ENCODE results near the gene ZBTB21. TPM values are rescaled to one million over a fixed set of nuclear protein-coding genes. Genes with fewer than 3 reads are reported as not detected.

ZBTB21 gene
- total RNA-seq, 1 experiment from 2014 or later: 11.4 TPM

DNA sequence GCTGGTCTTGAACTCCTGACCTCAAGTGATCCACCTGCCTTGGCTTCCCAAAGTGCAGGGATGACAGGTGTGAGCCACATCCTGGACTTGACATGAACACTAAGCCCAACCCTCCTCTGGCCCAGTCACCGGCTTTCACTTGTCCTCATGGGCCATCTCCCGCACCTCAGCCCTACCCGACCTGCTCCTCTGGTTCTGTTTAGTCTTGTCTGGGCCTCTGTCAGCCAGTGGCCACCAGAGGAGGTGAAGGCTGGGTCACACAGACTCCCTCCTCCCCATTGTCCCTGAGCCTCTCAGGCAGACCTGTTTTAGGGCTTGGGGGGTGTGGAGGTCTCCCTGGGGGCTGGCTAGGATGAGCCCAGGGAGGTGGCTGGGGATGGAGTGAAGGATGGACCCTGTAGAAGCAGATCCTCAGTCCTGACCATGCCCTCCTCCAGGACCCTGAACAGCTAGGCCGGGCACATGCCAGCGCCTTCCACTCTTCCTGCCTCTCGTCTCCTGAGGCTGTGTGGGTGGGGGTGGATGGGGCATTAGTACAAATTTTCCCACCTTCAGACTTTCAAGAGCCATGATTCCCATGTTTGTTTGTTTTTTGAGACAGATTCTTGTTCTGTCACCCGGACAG lies 34.8 kb upstream of the ZBTB21 start:
- H3K27me3 ChIP-seq (replicated peaks): no peaks in the 10 kb centered on the region
- H3K4me3 ChIP-seq: no peak overlapping the region
- DNase-seq (ENCODE audit: low read depth in 1 of 2, low spot score in 2 of 2): no peak
- peaks cover 54% of the 10 kb centered on the region for H3K4me1 ChIP-seq (replicated peaks)
- no peaks in the 10 kb centered on the region for H3K36me3 ChIP-seq
- H3K27ac ChIP-seq: no peak overlapping the region
- peaks cover 3% of the 10 kb centered on the region; the same call in 1 of the 2 replicates for H3K9me3 ChIP-seq (replicated peaks)

DNA sequence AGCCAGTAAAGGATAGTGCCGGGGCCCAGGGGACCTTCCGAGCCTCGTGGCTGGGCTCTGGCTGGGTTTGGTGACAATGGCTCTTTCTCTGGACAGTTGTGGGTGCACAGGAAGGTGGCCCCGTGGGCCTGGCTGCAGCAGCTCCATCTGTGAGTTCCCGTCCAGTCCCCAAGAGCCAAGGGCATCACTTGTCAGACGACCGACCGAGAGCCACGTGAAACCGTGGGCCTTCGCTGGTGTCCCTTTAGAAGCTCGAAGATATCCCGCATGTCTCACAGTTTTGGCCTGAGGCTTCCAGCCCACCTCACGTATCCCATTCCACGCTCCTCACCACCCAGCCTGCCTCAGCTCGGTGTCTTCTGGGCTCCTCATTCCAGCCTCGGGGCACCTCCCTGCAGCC lies 33.8 kb upstream of the ZBTB21 start:
- H3K27ac ChIP-seq: no peak overlapping the region
- no peaks in the 10 kb centered on the region for H3K27me3 ChIP-seq (replicated peaks)
- no peaks in the 10 kb centered on the region for H3K36me3 ChIP-seq
- DNase-seq (ENCODE audit: low read depth in 1 of 2, low spot score in 2 of 2): no peak
- H3K4me3 ChIP-seq: no peak overlapping the region
- H3K9me3 ChIP-seq (replicated peaks): peaks cover 3% of the 10 kb centered on the region; the same call in 1 of the 2 replicates
- H3K4me1 ChIP-seq (replicated peaks): peaks cover 54% of the 10 kb centered on the region

DNA sequence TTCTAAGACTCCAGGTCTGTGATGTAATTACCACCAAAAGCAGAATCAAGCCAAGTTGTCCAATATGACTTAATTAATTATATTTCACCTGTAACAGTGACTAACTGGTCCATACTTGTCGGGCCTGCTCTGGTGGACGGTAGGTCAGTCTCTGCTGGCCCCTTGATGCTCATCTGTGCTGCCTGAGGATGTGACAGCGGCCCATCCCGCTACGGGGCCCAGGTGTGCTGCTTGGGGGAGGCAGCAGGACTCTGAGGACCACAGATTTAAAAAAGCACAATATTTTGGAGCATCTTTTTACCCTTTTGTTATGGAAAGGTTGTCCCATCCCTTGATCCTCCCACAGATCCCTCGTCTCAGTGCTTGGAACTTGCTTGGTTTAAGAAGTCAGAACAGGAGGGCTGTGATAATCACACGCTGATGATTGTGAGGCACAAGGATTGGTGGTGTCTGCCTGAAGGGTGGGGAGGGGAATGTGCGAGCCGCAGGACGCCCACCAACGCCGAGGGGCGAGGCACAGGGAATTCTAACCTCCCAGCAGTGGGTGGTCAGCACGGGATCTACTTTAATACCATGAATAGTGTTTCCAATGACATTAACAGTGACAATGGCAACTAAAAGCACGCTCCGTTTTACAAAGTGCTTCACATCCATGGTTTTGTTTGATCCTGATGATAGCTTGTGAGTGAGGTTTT lies 33.2 kb upstream of the ZBTB21 start:
- peaks cover 52% of the 10 kb centered on the region for H3K4me1 ChIP-seq (replicated peaks)

DNA sequence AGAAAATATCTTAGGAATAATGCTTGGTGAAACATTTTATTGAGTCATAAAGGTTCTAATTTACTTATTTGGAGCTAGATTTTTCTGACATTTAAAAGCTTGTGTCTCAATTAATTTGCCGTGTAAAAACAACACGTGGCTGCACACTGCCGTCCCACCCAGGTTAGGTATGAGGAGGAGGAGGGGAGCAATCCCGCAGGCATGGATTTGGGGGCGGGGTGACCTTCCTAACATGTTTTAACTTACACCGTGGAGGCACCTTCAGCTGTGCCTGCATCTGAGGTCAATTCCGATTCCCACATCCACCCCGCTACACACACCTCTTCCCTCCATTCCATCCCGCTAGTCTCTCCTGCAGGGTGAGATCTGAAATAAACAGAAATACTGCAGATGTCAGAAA lies 32.5 kb upstream of the ZBTB21 start:
- no peak overlapping the region for H3K4me3 ChIP-seq
- peaks cover 3% of the 10 kb centered on the region; the same call in 1 of the 2 replicates for H3K9me3 ChIP-seq (replicated peaks)
- H3K4me1 ChIP-seq (replicated peaks): peaks cover 45% of the 10 kb centered on the region
- no peak overlapping the region for H3K27ac ChIP-seq
- H3K36me3 ChIP-seq: no peaks in the 10 kb centered on the region
- H3K27me3 ChIP-seq (replicated peaks): no peaks in the 10 kb centered on the region
- DNase-seq (ENCODE audit: low read depth in 1 of 2, low spot score in 2 of 2): no peak

More for the DNA sequence above, 33.2 kb upstream of the ZBTB21 start:
- Histone ChIP-seq H3K36me3 (no peaks in the 10 kb centered on the region), H3K9me3 (replicated peaks) (peaks cover 3% of the 10 kb centered on the region; the same call in 1 of the 2 replicates), H3K27me3 (replicated peaks) (no peaks in the 10 kb centered on the region), H3K4me3 (no peak overlapping the region), H3K27ac (no peak overlapping the region)
- no peak for DNase-seq (ENCODE audit: low read depth in 1 of 2, low spot score in 2 of 2)

DNA sequence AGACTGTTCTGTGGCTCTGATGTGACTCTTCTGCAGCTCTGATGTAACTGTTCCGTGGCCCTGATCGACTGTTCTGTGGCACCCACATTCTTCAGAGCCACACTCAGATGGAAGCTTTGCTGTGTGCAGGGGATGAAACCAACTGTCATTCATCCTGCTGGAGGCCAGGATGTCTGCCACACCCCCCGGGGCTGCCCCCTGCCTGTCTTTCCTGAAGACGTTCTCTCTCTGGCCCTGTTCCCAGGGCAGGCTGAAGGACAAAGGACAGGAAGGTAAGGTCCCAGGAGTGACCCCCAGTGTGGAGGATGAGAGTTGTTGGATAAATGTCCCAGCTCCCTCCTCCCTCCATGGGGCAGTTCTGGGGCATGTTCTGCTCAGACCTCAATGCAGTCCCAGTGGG lies 31.6 kb upstream of the ZBTB21 start:
- Histone ChIP-seq H3K4me3 (no peak overlapping the region), H3K27ac (peak overlapping the region; percentile 96), H3K27me3 (replicated peaks) (no peaks in the 10 kb centered on the region), H3K9me3 (replicated peaks) (no peaks in the 10 kb centered on the region), H3K4me1 (replicated peaks) (peaks cover 38% of the 10 kb centered on the region), H3K36me3 (no peaks in the 10 kb centered on the region)
- DNase-seq (ENCODE audit: low read depth in 1 of 2, low spot score in 2 of 2): no peak

DNA sequence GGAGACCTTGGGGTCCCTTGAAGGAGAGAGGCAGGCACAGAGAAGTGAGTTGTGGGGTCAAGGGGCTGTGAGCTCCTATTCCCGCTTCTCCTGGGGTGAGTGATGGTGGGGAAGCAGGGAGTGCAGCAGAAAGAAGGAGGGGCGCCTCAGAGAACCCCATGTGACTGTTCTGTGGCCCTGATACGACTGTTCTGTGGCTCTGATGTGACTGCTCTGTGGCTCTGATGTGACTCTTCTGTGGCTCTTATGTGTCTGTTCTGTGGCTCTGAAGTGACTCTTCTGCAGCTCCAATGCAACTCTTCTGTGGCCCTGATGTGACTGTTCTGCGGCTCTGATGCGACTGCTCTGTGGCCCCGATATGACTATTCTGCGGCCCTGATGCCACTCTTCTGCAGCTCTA lies 31.1 kb upstream of the ZBTB21 start:
- Histone ChIP-seq H3K9me3 (replicated peaks) (no peaks in the 10 kb centered on the region), H3K4me3 (no peak overlapping the region), H3K4me1 (replicated peaks) (peaks cover 39% of the 10 kb centered on the region), H3K36me3 (no peaks in the 10 kb centered on the region), H3K27me3 (replicated peaks) (no peaks in the 10 kb centered on the region), H3K27ac (peak overlapping the region; percentile 96)
- DNase-seq (ENCODE audit: low read depth in 1 of 2, low spot score in 2 of 2): no peak

DNA sequence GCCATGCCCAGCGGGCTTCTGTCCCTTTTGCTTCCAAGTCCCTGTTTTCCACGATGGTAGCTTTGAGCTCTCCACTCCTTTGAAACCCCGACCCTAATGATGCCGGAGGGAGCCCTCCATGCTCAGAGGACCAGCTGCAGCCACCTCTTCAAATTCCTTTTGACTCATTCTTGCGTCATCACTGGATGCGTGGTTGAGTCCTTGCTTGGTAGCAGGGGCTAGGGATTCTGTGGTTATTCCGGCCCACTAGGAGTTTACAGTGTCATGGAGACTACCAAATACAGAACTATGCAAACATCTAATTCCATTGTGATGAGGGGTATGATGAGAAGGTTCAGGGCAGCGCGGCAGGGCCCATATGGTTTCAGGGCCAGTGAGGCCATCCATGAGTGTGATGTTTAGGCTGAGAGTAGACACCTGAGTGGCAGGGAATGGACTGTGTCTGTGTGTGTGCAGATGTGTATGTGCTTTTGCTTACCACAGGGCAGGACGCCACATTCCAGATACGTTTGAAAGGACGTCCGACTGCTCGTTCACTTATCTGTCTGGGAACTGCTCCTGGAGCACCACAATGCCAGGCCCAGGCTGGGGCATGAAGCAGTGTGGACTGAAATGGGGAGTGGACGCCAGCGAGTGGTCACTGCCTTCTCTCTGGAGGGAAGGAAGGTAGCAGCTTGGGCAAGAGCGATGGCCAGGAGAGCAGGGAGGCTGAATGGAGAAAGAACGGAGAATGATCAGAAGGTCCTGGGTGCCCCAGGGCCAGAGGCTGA lies 30.4 kb upstream of the ZBTB21 start:
- peak; percentile 98 to 99 for DNase-seq (ENCODE audit: low read depth in 1 of 2, low spot score in 2 of 2)
- Histone ChIP-seq H3K27ac (peak overlapping the region; percentile 96), H3K27me3 (replicated peaks) (no peaks in the 10 kb centered on the region), H3K9me3 (replicated peaks) (no peaks in the 10 kb centered on the region), H3K4me3 (no peak overlapping the region), H3K36me3 (no peaks in the 10 kb centered on the region), H3K4me1 (replicated peaks) (peaks cover 45% of the 10 kb centered on the region)

DNA sequence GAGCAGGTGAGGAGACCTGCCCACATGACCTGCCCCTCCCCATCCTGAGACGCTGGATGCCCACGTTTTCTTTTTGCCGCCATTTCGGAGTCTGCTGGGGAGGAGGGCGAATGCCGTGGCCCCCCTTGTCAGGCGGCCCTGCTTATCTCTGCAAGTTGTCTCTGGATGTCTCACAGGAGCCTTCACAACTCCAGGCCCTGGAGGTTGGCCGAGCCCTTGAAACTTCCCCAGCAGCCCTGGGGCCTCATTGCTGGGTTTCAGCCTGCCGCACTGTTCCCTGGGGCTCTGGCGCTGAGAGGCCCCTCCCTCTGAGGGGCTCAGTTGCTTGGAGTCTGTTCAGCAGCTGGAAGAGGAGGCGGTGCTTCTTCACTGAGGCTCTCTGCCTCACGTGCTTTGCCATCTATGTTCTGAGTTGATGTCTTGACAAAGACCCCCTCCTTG lies 29.8 kb upstream of the ZBTB21 start:
- H3K27me3 ChIP-seq (replicated peaks): no peaks in the 10 kb centered on the region
- H3K9me3 ChIP-seq (replicated peaks): no peaks in the 10 kb centered on the region
- H3K27ac ChIP-seq: peak overlapping the region; percentile 96
- DNase-seq (ENCODE audit: low read depth in 1 of 2, low spot score in 2 of 2): peak in 1 of 2 experiments; percentile 87
- no peak overlapping the region for H3K4me3 ChIP-seq
- H3K4me1 ChIP-seq (replicated peaks): peaks cover 42% of the 10 kb centered on the region
- H3K36me3 ChIP-seq: no peaks in the 10 kb centered on the region

DNA sequence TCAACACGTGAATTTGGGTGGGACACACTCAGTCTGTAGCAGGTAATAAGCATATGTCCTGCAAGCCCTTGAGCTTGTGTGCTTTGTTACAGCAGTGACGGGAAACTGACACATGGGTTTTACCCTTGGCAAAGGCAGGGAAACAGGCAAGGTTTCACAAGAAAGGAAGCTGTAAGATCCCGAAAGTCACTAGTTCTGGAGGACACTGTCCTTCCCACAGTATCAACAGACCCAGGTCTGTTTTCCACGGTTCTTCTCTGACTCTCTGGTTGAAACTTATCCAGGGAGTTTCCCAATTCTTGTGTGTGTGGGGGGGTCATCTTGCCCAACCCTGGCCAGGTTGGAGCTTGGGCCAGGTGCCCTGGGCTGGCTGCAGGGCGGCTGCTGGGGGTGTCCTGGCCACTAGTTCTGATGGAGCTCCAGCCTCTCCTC lies 29.3 kb upstream of the ZBTB21 start:
- Histone ChIP-seq H3K9me3 (replicated peaks) (no peaks in the 10 kb centered on the region), H3K27ac (peak overlapping the region; percentile 96), H3K4me3 (no peak overlapping the region), H3K27me3 (replicated peaks) (no peaks in the 10 kb centered on the region), H3K36me3 (no peaks in the 10 kb centered on the region), H3K4me1 (replicated peaks) (peaks cover 42% of the 10 kb centered on the region)
- peak in 1 of 2 experiments; percentile 44 for DNase-seq (ENCODE audit: low read depth in 1 of 2, low spot score in 2 of 2)

DNA sequence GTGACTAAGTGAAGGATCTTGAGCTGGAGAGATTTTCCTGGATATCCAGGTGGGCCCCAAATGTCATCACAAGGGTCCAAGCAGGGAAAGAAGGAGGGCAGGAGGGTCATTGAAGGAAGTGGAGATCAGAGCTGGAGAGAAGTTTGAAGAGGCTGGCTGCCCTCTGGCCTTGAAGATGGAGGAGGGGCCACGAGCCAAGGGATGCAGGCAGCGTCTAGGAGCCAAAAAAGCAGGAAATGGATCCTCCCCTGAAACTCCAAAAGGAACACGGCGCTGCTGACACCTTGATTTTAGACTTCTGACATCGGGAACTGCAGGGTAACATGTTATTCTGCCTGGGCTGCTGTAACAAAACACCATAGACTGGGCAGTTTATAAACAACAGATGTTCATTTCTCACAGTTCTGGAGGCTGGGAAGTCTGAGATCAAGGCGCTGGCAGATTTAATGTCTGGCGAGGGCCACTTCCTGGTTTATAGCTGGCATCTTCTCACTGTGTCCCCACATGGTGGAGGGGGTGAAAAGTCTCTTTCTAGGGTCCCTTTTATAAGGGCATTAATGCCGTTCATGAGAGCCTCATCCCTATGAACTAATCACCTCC lies 28.8 kb upstream of the ZBTB21 start:
- peak in 1 of 2 experiments; percentile 48 for DNase-seq (ENCODE audit: low read depth in 1 of 2, low spot score in 2 of 2)
- Histone ChIP-seq H3K36me3 (no peaks in the 10 kb centered on the region), H3K9me3 (replicated peaks) (no peaks in the 10 kb centered on the region), H3K27me3 (replicated peaks) (no peaks in the 10 kb centered on the region), H3K4me1 (replicated peaks) (peaks cover 42% of the 10 kb centered on the region), H3K4me3 (no peak overlapping the region), H3K27ac (peak overlapping the region; percentile 96)

DNA sequence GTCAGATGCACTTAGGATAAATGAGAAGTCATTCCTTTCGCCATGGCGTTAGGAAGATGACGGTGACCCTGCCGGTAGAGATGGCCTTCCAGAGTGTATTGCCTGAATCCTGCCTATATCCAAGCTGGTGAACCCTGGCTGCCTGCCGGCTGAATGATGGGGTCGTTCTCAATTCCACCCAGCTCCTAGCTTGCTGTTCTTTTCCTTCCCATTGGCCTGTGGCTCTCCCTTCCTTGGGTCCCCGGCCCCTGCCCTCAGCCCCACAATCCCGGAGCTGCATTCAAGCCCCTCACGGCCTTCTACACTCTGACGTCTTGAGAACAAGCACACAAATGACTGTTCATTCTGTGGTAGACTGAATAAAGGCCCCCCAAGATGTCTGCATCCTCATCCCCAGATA lies 28.2 kb upstream of the ZBTB21 start:
- Histone ChIP-seq H3K9me3 (replicated peaks) (no peaks in the 10 kb centered on the region), H3K4me3 (no peak overlapping the region), H3K27ac (no peak overlapping the region; the same call in 1 of the 2 replicates), H3K4me1 (replicated peaks) (peaks cover 42% of the 10 kb centered on the region), H3K36me3 (no peaks in the 10 kb centered on the region), H3K27me3 (replicated peaks) (no peaks in the 10 kb centered on the region)
- DNase-seq (ENCODE audit: low read depth in 1 of 2, low spot score in 2 of 2): no peak

DNA sequence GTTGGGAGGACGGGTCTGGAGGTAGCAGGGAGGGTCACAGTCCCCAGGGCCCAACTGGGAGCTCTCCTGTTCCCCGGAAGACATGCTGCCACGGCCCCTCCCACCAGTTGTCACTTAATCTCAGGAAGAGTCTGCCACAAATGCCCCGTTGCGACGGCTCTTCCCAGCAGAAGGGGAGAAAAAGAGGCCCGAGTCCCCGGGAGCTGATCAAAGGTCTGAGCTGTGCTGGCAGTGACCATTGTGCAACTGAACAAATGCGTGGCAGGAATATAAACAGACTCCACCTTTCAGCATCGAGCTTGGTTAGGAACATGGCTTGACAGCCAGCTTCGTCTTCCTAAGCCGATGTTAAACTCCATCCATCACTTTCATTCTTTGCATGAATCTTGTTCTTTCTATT lies 27.8 kb upstream of the ZBTB21 start:
- Histone ChIP-seq H3K4me1 (replicated peaks) (peaks cover 42% of the 10 kb centered on the region), H3K27ac (no peak overlapping the region), H3K9me3 (replicated peaks) (no peaks in the 10 kb centered on the region), H3K27me3 (replicated peaks) (no peaks in the 10 kb centered on the region), H3K36me3 (no peaks in the 10 kb centered on the region), H3K4me3 (no peak overlapping the region)
- DNase-seq (ENCODE audit: low read depth in 1 of 2, low spot score in 2 of 2): no peak

DNA sequence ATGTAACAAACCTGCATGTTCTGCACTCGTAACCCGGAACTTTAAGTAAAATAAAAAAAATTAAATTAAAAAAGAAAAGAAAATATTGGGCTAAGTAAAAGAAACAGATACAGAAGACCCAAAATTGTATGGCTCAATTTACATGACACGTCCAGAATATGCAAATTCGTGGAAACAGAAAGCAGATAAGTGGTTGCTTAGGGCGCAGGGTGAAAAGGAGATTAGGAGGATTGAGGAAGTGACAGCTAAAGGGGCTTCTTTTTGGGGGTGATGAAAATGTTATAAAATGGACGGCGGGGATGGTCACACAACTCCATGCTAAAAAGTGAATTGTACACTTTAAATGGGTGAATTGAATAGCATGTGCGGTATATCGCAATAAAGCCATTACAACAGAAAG lies 27.4 kb upstream of the ZBTB21 start:
- Histone ChIP-seq H3K27ac (no peak overlapping the region), H3K4me1 (replicated peaks) (peaks cover 42% of the 10 kb centered on the region), H3K36me3 (no peaks in the 10 kb centered on the region), H3K4me3 (no peak overlapping the region), H3K9me3 (replicated peaks) (no peaks in the 10 kb centered on the region), H3K27me3 (replicated peaks) (no peaks in the 10 kb centered on the region)
- DNase-seq (ENCODE audit: low read depth in 1 of 2, low spot score in 2 of 2): no peak

Data from SJSA1 (cell line).